ENCODE results near the gene RMND1. TPM values are rescaled to one million over a fixed set of nuclear protein-coding genes. Genes with fewer than 3 reads are reported as not detected.

The RMND1 gene
- total RNA-seq, 1 donor from 2014 or later: 67.0 TPM

GRCh38 chr6:151391471-151392413, 60.2 kb downstream of the RMND1 start, which contains the start of gene ZBTB2:
TSS of gene ZBTB2 (minus strand) at chr6:151391559. CDS start at chr6:151373637, 17,922 bp downstream.
- Mint-ChIP-seq H3K36me3 (ENCODE audit: unreplicated experiment) (no peaks in the 10 kb centered on the region), H3K4me3 (ENCODE audit: unreplicated experiment) (peak within 1 kb of the TSS; percentile 98), H3K27me3 (ENCODE audit: unreplicated experiment) (peaks cover 11% of the 10 kb centered on the region), H3K4me1 (ENCODE audit: low read depth, unreplicated experiment) (peaks cover 12% of the 10 kb centered on the region), H3K9me3 (ENCODE audit: unreplicated experiment) (peaks cover 14% of the 10 kb centered on the region), H3K27ac (ENCODE audit: unreplicated experiment) (peak within 1 kb of the TSS; percentile 94)
- TF ChIP-seq CTCF (IDR thresholded peaks at IDR 0.05; ENCODE audit: partially characterized antibody, unreplicated experiment): no peak
- DNase-seq: peak; percentile 69

GRCh38 chr6:151390851-151391470, 61.0 kb downstream of the RMND1 start:
- TF ChIP-seq CTCF (IDR thresholded peaks at IDR 0.05; ENCODE audit: partially characterized antibody, unreplicated experiment): no peak
- Mint-ChIP-seq H3K36me3 (ENCODE audit: unreplicated experiment) (no peaks in the 10 kb centered on the region), H3K27ac (ENCODE audit: unreplicated experiment) (no peak overlapping the region), H3K4me3 (ENCODE audit: unreplicated experiment) (no peak overlapping the region), H3K9me3 (ENCODE audit: unreplicated experiment) (peaks cover 14% of the 10 kb centered on the region), H3K27me3 (ENCODE audit: unreplicated experiment) (peaks cover 11% of the 10 kb centered on the region), H3K4me1 (ENCODE audit: low read depth, unreplicated experiment) (peaks cover 12% of the 10 kb centered on the region)
- DNase-seq: peak; percentile 93

GRCh38 chr6:151390276-151390850, 61.6 kb downstream of the RMND1 start:
- Mint-ChIP-seq H3K4me3 (ENCODE audit: unreplicated experiment) (no peak overlapping the region), H3K36me3 (ENCODE audit: unreplicated experiment) (no peaks in the 10 kb centered on the region), H3K27ac (ENCODE audit: unreplicated experiment) (no peak overlapping the region), H3K9me3 (ENCODE audit: unreplicated experiment) (peaks cover 14% of the 10 kb centered on the region), H3K27me3 (ENCODE audit: unreplicated experiment) (peaks cover 11% of the 10 kb centered on the region), H3K4me1 (ENCODE audit: low read depth, unreplicated experiment) (peaks cover 12% of the 10 kb centered on the region)
- no peak for TF ChIP-seq CTCF (IDR thresholded peaks at IDR 0.05; ENCODE audit: partially characterized antibody, unreplicated experiment)
- peak; percentile 95 for DNase-seq

GRCh38 chr6:151389618-151390275, 62.2 kb downstream of the RMND1 start:
- H3K4me3 Mint-ChIP-seq (ENCODE audit: unreplicated experiment): peak overlapping the region; percentile 97
- peaks cover 12% of the 10 kb centered on the region for H3K4me1 Mint-ChIP-seq (ENCODE audit: low read depth, unreplicated experiment)
- peaks cover 11% of the 10 kb centered on the region for H3K27me3 Mint-ChIP-seq (ENCODE audit: unreplicated experiment)
- peak; percentile 49 for DNase-seq
- TF ChIP-seq CTCF (IDR thresholded peaks at IDR 0.05; ENCODE audit: partially characterized antibody, unreplicated experiment): no peak
- H3K36me3 Mint-ChIP-seq (ENCODE audit: unreplicated experiment): no peaks in the 10 kb centered on the region
- peak overlapping the region; percentile 99 for H3K27ac Mint-ChIP-seq (ENCODE audit: unreplicated experiment)
- H3K9me3 Mint-ChIP-seq (ENCODE audit: unreplicated experiment): peaks cover 14% of the 10 kb centered on the region
